Mesendoderm (in vitro differentiated cells): ENCODE data around the gene AURKA.

Experiments used
- DNase-seq: peaks from one replicate; pipeline ENCODE4 v3.0.0; 2013
- H2AK5ac ChIP-seq: 2 replicates; pipeline ENCODE4 v1.6.1; 2013; ENCODE audit warnings: low read length, inconsistent platforms
- H2BK120ac ChIP-seq: 2 replicates; pipeline ENCODE4 v1.6.1; 2013; ENCODE audit warnings: low read depth, mild to moderate bottlenecking, low read length, moderate library complexity, mixed read lengths
- H2BK15ac ChIP-seq: replicated peaks from 2 replicates; pipeline ENCODE4 v1.6.1; 2013; ENCODE audit warnings: low read depth, mild to moderate bottlenecking, moderate library complexity
- H2BK5ac ChIP-seq: 2 replicates; pipeline ENCODE4 v1.6.1; 2013; ENCODE audit warnings: low read length, inconsistent platforms
- H3K18ac ChIP-seq: 2 replicates; pipeline ENCODE4 v1.6.1; 2013; ENCODE audit warnings: mild to moderate bottlenecking, low read length, mixed read lengths
- H3K23ac ChIP-seq: one replicate; pipeline ENCODE4 v1.6.1; 2013; ENCODE audit warnings: low read length
- H3K27ac ChIP-seq: 2 replicates; pipeline ENCODE4 v1.5.1; 2013; ENCODE audit warnings: low read depth, mild to moderate bottlenecking, inconsistent platforms, low read length, moderate library complexity
- H3K27me3 ChIP-seq: 2 replicates; pipeline ENCODE4 v1.6.1; 2013; ENCODE audit warnings: low read length, control low read depth, mild to moderate bottlenecking, inconsistent platforms; ENCODE audit not compliant: insufficient read depth, poor library complexity
- H3K36me3 ChIP-seq: 2 replicates; pipeline ENCODE4 v1.6.1; 2013; ENCODE audit warnings: low read length, inconsistent platforms; ENCODE audit not compliant: control insufficient read depth, insufficient read depth
- H3K4ac ChIP-seq: one replicate; pipeline ENCODE4 v1.6.1; 2013; ENCODE audit warnings: low read depth, mild to moderate bottlenecking, low read length, moderate library complexity
- H3K4me1 ChIP-seq: 2 replicates; pipeline ENCODE4 v1.6.1; 2013; ENCODE audit warnings: low read depth, low read length, inconsistent platforms; ENCODE audit not compliant: control insufficient read depth
- H3K4me2 ChIP-seq: 2 replicates; pipeline ENCODE4 v1.6.1; 2013; ENCODE audit warnings: low read length
- H3K4me3 ChIP-seq: 2 replicates; pipeline ENCODE4 v1.5.1; 2013; ENCODE audit warnings: mild to moderate bottlenecking, low read length
- H3K56ac ChIP-seq: one replicate; pipeline ENCODE4 v1.6.1; 2013; ENCODE audit warnings: low read length
- H3K79me1 ChIP-seq: 2 replicates; pipeline ENCODE4 v1.6.1; 2013; ENCODE audit warnings: low read length, inconsistent platforms
- H3K79me2 ChIP-seq: 2 replicates; pipeline ENCODE4 v1.6.1; 2013; ENCODE audit warnings: mild to moderate bottlenecking, low read length; ENCODE audit not compliant: control insufficient read depth, insufficient read depth
- H3K9ac ChIP-seq: 2 replicates; pipeline ENCODE4 v1.6.1; 2013; ENCODE audit warnings: low read length, inconsistent platforms
- H4K5ac ChIP-seq: one replicate; pipeline ENCODE4 v1.6.1; 2013; ENCODE audit warnings: low read length
- H4K8ac ChIP-seq: one replicate; pipeline ENCODE4 v1.6.1; 2013; ENCODE audit warnings: low read depth, mild to moderate bottlenecking, control low read depth, low read length, moderate library complexity
- WGBS: extraction: QIAGEN DNeasy Blood & Tissue Kit; methylation state at CpG from one replicate; pipeline ENCODE4 v1.1.7; 2013; ENCODE audit warnings: low lambda C conversion rate, missing lambda C conversion rate; ENCODE audit not compliant: insufficient coverage; ENCODE audit errors: extremely low coverage; 5-methylcytosine and 5-hydroxymethylcytosine counted together

Gene AURKA

DNA sequence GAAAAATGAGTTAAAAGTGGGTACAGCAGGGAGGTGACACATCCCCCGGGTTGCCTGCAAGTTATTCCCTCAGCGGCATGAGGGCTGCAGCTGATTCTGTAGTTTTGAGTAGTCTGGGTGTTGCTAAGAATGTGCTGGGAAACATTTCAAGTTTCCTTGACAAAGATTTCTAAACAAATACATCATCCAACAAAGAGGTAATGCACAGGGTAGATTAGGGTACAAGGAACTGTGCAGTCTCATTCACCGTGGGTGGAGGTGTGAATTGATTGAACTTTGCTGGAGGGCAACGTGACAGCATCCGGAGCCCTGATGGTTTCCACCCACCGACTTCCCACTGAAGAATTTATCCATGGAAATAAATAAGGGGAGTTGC is 41.9 kb upstream of the AURKA start:
- H2BK15ac ChIP-seq: no peak overlapping the region
- no peaks in the 10 kb centered on the region for H3K79me1 ChIP-seq
- WGBS: no CpG with 5 or more reads among the region's 6 CpGs
- no peak overlapping the region for H3K23ac ChIP-seq
- H3K4me2 ChIP-seq: no peak overlapping the region
- DNase-seq: no peak
- no peak overlapping the region for H3K4ac ChIP-seq
- H3K27ac ChIP-seq: no peak overlapping the region
- no peaks in the 10 kb centered on the region for H3K4me1 ChIP-seq
- no peak overlapping the region for H4K8ac ChIP-seq
- H3K79me2 ChIP-seq: no peaks in the 10 kb centered on the region
- no peak overlapping the region for H3K18ac ChIP-seq
- no peaks in the 10 kb centered on the region for H3K36me3 ChIP-seq
- H2AK5ac ChIP-seq: no peak overlapping the region
- H3K56ac ChIP-seq: no peak overlapping the region
- H2BK5ac ChIP-seq: no peak overlapping the region
- H3K4me3 ChIP-seq: no peak overlapping the region
- H3K27me3 ChIP-seq: no peaks in the 10 kb centered on the region
- no peak overlapping the region for H4K5ac ChIP-seq
- no peak overlapping the region for H3K9ac ChIP-seq
- H2BK120ac ChIP-seq: no peak overlapping the region

DNA sequence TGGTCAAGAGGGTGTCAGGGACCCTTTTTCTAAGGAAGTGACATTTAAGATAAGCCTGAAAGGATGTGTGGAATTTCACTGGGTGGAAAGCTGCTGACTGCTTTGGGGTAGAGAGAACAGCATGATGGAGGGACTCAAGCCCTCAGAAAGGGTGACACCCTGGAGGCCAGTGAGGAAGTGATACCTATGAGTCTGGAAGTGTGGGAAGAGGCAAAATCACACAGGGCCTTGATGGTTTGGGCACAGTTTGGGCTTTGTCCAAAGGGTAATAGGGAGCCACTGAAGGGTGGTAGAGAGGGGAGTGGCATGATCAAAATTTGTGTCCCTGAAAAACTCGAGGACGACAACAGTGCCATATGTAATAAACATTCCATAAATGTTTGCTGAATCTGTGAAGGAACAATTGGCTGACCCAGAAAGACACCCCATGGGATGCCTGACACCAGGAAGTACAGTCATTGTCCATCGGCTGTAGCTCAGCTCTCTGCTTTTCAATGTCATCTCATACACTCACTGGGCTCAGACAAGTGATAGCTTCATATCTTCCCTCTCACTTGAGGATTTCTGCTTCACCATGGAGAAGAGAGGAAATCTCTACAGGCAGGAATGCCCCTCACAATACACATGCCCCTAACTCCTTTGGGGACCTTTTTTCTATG is 41.3 kb upstream of the AURKA start:
- WGBS: no CpG with 5 or more reads among the region's 3 CpGs
- H4K5ac ChIP-seq: no peak overlapping the region
- no peak overlapping the region for H3K27ac ChIP-seq
- no peak overlapping the region for H3K9ac ChIP-seq
- H3K56ac ChIP-seq: no peak overlapping the region
- no peak overlapping the region for H2AK5ac ChIP-seq
- H2BK5ac ChIP-seq: no peak overlapping the region
- H3K4me1 ChIP-seq: no peaks in the 10 kb centered on the region
- no peak overlapping the region for H3K4me2 ChIP-seq
- H2BK15ac ChIP-seq: no peak overlapping the region
- H3K79me2 ChIP-seq: no peaks in the 10 kb centered on the region
- no peaks in the 10 kb centered on the region for H3K27me3 ChIP-seq
- H4K8ac ChIP-seq: no peak overlapping the region
- no peak overlapping the region for H2BK120ac ChIP-seq
- H3K79me1 ChIP-seq: no peaks in the 10 kb centered on the region
- no peak overlapping the region for H3K4me3 ChIP-seq
- H3K18ac ChIP-seq: no peak overlapping the region
- H3K23ac ChIP-seq: no peak overlapping the region
- no peak overlapping the region for H3K4ac ChIP-seq
- no peak for DNase-seq
- no peaks in the 10 kb centered on the region for H3K36me3 ChIP-seq

DNA sequence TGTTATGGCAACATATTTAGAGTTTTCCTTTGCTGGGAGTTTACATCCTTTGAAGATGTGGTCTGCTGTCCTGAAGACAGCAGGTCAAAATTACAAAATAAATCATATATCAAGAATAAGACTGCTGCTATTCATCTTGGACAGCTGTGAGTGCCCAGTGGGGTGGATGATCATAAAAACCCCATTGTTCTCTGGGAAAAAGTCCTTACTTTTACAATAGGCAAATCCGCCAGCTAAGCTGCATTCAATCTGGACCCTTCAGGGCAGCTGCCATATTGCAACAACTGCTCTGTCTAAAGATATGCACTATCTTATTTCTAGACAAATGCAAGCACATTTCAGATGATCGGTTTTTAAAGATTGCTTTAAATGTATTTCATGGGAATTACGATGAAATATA is 39.5 kb upstream of the AURKA start:
- Histone ChIP-seq H3K23ac (no peak overlapping the region), H2BK15ac (no peak overlapping the region), H2AK5ac (no peak overlapping the region), H3K4me3 (no peak overlapping the region), H3K27ac (no peak overlapping the region), H2BK120ac (no peak overlapping the region), H4K5ac (no peak overlapping the region), H3K4me2 (no peak overlapping the region), H3K4me1 (no peaks in the 10 kb centered on the region), H3K18ac (no peak overlapping the region), H3K9ac (no peak overlapping the region), H3K79me1 (no peaks in the 10 kb centered on the region), H3K4ac (no peak overlapping the region), H3K36me3 (no peaks in the 10 kb centered on the region), H2BK5ac (no peak overlapping the region), H3K27me3 (no peaks in the 10 kb centered on the region), H4K8ac (no peak overlapping the region), H3K56ac (no peak overlapping the region), H3K79me2 (no peaks in the 10 kb centered on the region)
- no peak for DNase-seq
- no CpG with 5 or more reads among the region's 3 CpGs for WGBS

DNA sequence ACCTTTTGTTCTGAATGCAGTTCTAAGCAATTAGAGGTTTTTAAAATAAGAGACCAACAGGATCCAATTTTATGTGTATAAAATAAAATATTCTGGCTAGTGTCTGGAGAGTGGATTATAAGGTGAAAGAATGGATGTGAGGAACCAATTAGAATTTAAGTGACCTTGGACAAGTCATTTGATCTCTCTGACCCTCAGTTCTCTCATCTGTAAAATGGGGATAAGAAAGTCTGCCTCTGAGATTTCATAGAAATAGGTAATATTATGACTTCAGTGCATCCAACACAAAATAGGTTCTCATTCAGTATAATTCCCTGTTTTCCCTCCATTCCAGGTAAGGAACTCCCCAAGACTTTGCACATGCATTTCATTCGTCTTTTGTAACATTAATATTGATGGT is 38.9 kb upstream of the AURKA start:
- no CpG with 5 or more reads among the region's 1 CpG for WGBS
- DNase-seq: no peak

DNA sequence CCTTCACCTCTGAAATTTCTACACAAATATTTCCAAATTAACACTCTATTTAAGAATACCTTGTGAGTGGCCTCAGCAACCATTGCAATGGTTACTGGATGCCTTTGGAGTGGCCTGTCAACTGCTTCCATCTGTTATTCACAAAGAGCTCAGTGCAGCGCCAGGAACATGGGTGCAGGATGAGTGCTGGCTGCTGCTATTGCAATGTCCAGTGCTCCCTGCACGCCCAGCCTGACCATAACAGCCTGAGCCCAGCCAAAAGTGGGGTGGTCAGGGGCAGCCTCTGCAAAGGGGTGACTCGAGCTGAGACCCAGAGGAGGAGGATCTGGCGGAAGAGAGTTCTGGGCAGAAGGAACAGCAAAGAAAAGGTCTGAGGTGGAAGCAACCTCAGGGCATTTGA is 38.4 kb upstream of the AURKA start:
- no peak overlapping the region for H2BK120ac ChIP-seq
- no peak overlapping the region for H3K4me2 ChIP-seq
- H3K27ac ChIP-seq: no peak overlapping the region
- H3K4ac ChIP-seq: no peak overlapping the region
- no peak overlapping the region for H2BK15ac ChIP-seq
- no peak overlapping the region for H2BK5ac ChIP-seq
- no CpG with 5 or more reads among the region's 4 CpGs for WGBS
- no peaks in the 10 kb centered on the region for H3K27me3 ChIP-seq
- H3K18ac ChIP-seq: no peak overlapping the region
- H2AK5ac ChIP-seq: no peak overlapping the region
- no peak overlapping the region for H3K4me3 ChIP-seq
- H3K79me1 ChIP-seq: no peaks in the 10 kb centered on the region
- H3K36me3 ChIP-seq: no peaks in the 10 kb centered on the region
- no peaks in the 10 kb centered on the region for H3K4me1 ChIP-seq
- no peak overlapping the region for H3K9ac ChIP-seq
- no peak overlapping the region for H3K23ac ChIP-seq
- DNase-seq: no peak
- H4K8ac ChIP-seq: no peak overlapping the region
- no peak overlapping the region for H3K56ac ChIP-seq
- H4K5ac ChIP-seq: no peak overlapping the region
- no peaks in the 10 kb centered on the region for H3K79me2 ChIP-seq

More for the DNA sequence above, 38.9 kb upstream of the AURKA start:
- no peak overlapping the region for H3K4ac ChIP-seq
- no peak overlapping the region for H4K8ac ChIP-seq
- no peak overlapping the region for H2BK5ac ChIP-seq
- no peak overlapping the region for H3K23ac ChIP-seq
- H3K56ac ChIP-seq: no peak overlapping the region
- no peak overlapping the region for H4K5ac ChIP-seq
- no peak overlapping the region for H3K4me2 ChIP-seq
- H3K9ac ChIP-seq: no peak overlapping the region
- no peaks in the 10 kb centered on the region for H3K36me3 ChIP-seq
- H2AK5ac ChIP-seq: no peak overlapping the region
- no peak overlapping the region for H2BK120ac ChIP-seq
- H3K27me3 ChIP-seq: no peaks in the 10 kb centered on the region
- H3K79me2 ChIP-seq: no peaks in the 10 kb centered on the region
- no peaks in the 10 kb centered on the region for H3K79me1 ChIP-seq
- H3K18ac ChIP-seq: no peak overlapping the region
- no peak overlapping the region for H3K27ac ChIP-seq
- no peaks in the 10 kb centered on the region for H3K4me1 ChIP-seq
- H2BK15ac ChIP-seq: no peak overlapping the region
- no peak overlapping the region for H3K4me3 ChIP-seq

DNA sequence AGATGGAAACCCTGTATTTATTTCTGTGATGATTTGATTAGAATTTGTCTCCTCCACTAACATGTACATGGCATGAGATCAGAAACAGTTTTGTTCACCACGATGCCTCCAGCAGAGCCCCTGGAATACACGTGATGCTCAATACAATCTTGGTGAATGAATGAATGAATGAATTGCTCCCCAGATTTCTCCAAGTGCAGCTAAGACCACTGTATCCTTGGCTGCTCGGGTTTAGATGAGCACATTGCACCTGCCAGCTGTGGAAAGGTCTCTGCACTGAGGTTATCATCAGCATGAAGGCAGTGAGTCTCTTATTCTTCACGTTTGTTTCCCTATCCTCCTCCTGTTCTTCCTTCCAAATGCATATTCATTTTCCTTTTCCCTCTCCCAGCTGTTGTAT is 37.9 kb upstream of the AURKA start:
- Histone ChIP-seq H4K5ac (no peak overlapping the region), H3K4ac (no peak overlapping the region), H3K27me3 (no peaks in the 10 kb centered on the region), H3K36me3 (no peaks in the 10 kb centered on the region), H2BK15ac (no peak overlapping the region), H4K8ac (no peak overlapping the region), H3K4me3 (no peak overlapping the region), H3K79me2 (no peaks in the 10 kb centered on the region), H2BK5ac (no peak overlapping the region), H3K79me1 (no peaks in the 10 kb centered on the region), H3K4me1 (no peaks in the 10 kb centered on the region), H3K4me2 (no peak overlapping the region), H3K18ac (no peak overlapping the region), H2BK120ac (no peak overlapping the region), H3K9ac (no peak overlapping the region), H2AK5ac (no peak overlapping the region), H3K56ac (no peak overlapping the region), H3K23ac (no peak overlapping the region), H3K27ac (no peak overlapping the region)
- DNase-seq: no peak
- no CpG with 5 or more reads among the region's 4 CpGs for WGBS
